Neural crest cell (in vitro differentiated cells): ENCODE measurements around the gene ZDHHC11. TPM values are rescaled to one million over a fixed set of nuclear protein-coding genes. Genes with fewer than 3 reads are reported as not detected.
A peak's percentile ranks its signal among the peaks of the same experiment; 100 is the strongest.

Source experiments
- DNase-seq: peaks from one replicate; pipeline ENCODE4 v3.0.0; 2021; ENCODE audit warnings: low read depth, mixed read lengths, low spot score
- H3K27ac Mint-ChIP-seq: one replicate; pipeline ENCODE4 v1.8.0; 2021; ENCODE audit warnings: mild to moderate bottlenecking, mixed read lengths; ENCODE audit not compliant: unreplicated experiment
- H3K27me3 Mint-ChIP-seq: 2 replicates; pipeline ENCODE4 v1.8.0; 2021; ENCODE audit warnings: low read depth, mild to moderate bottlenecking, mixed read lengths
- H3K36me3 Mint-ChIP-seq: 2 replicates; pipeline ENCODE4 v1.8.0; 2021; ENCODE audit warnings: low read depth, mild to moderate bottlenecking, mixed read lengths
- H3K4me1 Mint-ChIP-seq: 2 replicates; pipeline ENCODE4 v1.8.0; 2021; ENCODE audit warnings: mixed read lengths
- H3K4me3 Mint-ChIP-seq: one replicate; pipeline ENCODE4 v1.8.0; 2021; ENCODE audit warnings: mild to moderate bottlenecking, mixed read lengths
- H3K9me3 Mint-ChIP-seq: 2 replicates; pipeline ENCODE4 v1.8.0; 2021; ENCODE audit warnings: mixed read lengths
- CTCF ChIP-seq: fragments of 200-600 bp; sonication (generic); conservative IDR thresholded peaks from 2 replicates; pipeline ENCODE4 v1.5.0; 2021; ENCODE audit warnings: antibody characterized with exemption, mild to moderate bottlenecking
- total RNA-seq: library from RNA; stranded (reverse); gene quantifications from 2 replicates; pipeline ENCODE4 v1.2.1, GENCODE V29; 2021

The ZDHHC11 gene
- total RNA-seq, 1 donor from 2014 or later = 17.2 TPM

GRCh38 chr5:860506-861150 lies 9.8 kb upstream of the ZDHHC11 start:
- Mint-ChIP-seq H3K9me3 (no peaks in the 10 kb centered on the region), H3K4me3 (no peak overlapping the region), H3K36me3 (no peaks in the 10 kb centered on the region), H3K27ac (no peak overlapping the region), H3K4me1 (no peaks in the 10 kb centered on the region), H3K27me3 (no peaks in the 10 kb centered on the region)
- TF ChIP-seq CTCF = no peak
- DNase-seq = no peak

GRCh38 chr5:859798-860296 lies 9.1 kb upstream of the ZDHHC11 start:
- DNase-seq = no peak
- H3K27ac Mint-ChIP-seq = peak overlapping the region; percentile 19
- no peaks in the 10 kb centered on the region for H3K36me3 Mint-ChIP-seq

GRCh38 chr5:859391-859790 lies 8.6 kb upstream of the ZDHHC11 start:
- TF ChIP-seq CTCF = no peak
- Mint-ChIP-seq H3K36me3 (no peaks in the 10 kb centered on the region), H3K9me3 (no peaks in the 10 kb centered on the region), H3K4me1 (no peaks in the 10 kb centered on the region), H3K27me3 (peaks cover 2% of the 10 kb centered on the region), H3K27ac (peak overlapping the region; percentile 67), H3K4me3 (no peak overlapping the region)
- no peak for DNase-seq

More at GRCh38 chr5:859798-860296, 9.1 kb upstream of the ZDHHC11 start:
- Mint-ChIP-seq H3K9me3 (no peaks in the 10 kb centered on the region), H3K27me3 (peaks cover 2% of the 10 kb centered on the region), H3K4me3 (no peak overlapping the region), H3K4me1 (no peaks in the 10 kb centered on the region)
- TF ChIP-seq CTCF = no peak

GRCh38 chr5:858726-859125 lies 7.9 kb upstream of the ZDHHC11 start:
- TF ChIP-seq CTCF = no peak
- Mint-ChIP-seq H3K27ac (no peak overlapping the region), H3K4me1 (no peaks in the 10 kb centered on the region), H3K9me3 (no peaks in the 10 kb centered on the region), H3K4me3 (peak overlapping the region; percentile 34), H3K36me3 (no peaks in the 10 kb centered on the region), H3K27me3 (peaks cover 2% of the 10 kb centered on the region)
- DNase-seq = no peak

- no peak for TF ChIP-seq CTCF
- H3K4me3 Mint-ChIP-seq = no peak overlapping the region
- H3K9me3 Mint-ChIP-seq = no peaks in the 10 kb centered on the region
- DNase-seq = no peak
- H3K27me3 Mint-ChIP-seq = peaks cover 8% of the 10 kb centered on the region
- no peak overlapping the region for H3K27ac Mint-ChIP-seq
- H3K36me3 Mint-ChIP-seq = no peaks in the 10 kb centered on the region
- H3K4me1 Mint-ChIP-seq = no peaks in the 10 kb centered on the region
Measured at GRCh38 chr5:856531-857425, 6.0 kb upstream of the ZDHHC11 start.
